HEK293 (cell line): Measurements from ENCODE around the gene IRF1.

Source experiments
- CTCF ChIP-seq: fragments of 450-650 bp; formaldehyde crosslinking; IDR thresholded peaks from 2 replicates; pipeline ENCODE4 v1.5.1; 2016; ENCODE audit warnings: missing biosample characterization, missing genetic modification characterization
- KLF16 ChIP-seq: fragments of 450-650 bp; formaldehyde crosslinking; IDR thresholded peaks from 2 replicates; pipeline ENCODE4 v1.5.1; 2017; ENCODE audit warnings: missing biosample characterization, missing genetic modification characterization
- ZNF510 ChIP-seq: fragments of 450-650 bp; formaldehyde crosslinking; IDR thresholded peaks from 2 replicates; pipeline ENCODE4 v1.5.1; 2018; ENCODE audit warnings: mild to moderate bottlenecking, missing genetic modification characterization, missing biosample characterization; ENCODE audit not compliant: insufficient replicate concordance
- ZNF768 ChIP-seq: fragments of 450-650 bp; formaldehyde crosslinking; IDR thresholded peaks from 2 replicates; pipeline ENCODE4 v1.5.1; 2018; ENCODE audit warnings: missing biosample characterization, mild to moderate bottlenecking, missing genetic modification characterization
- TF ChIP-seq, protein P1 (sequence below): fragments of 450-650 bp; formaldehyde crosslinking; optimal IDR thresholded peaks from 2 replicates; pipeline ENCODE3; 2016; ENCODE audit warnings: missing biosample characterization, mild to moderate bottlenecking, missing genetic modification characterization

DNA sequence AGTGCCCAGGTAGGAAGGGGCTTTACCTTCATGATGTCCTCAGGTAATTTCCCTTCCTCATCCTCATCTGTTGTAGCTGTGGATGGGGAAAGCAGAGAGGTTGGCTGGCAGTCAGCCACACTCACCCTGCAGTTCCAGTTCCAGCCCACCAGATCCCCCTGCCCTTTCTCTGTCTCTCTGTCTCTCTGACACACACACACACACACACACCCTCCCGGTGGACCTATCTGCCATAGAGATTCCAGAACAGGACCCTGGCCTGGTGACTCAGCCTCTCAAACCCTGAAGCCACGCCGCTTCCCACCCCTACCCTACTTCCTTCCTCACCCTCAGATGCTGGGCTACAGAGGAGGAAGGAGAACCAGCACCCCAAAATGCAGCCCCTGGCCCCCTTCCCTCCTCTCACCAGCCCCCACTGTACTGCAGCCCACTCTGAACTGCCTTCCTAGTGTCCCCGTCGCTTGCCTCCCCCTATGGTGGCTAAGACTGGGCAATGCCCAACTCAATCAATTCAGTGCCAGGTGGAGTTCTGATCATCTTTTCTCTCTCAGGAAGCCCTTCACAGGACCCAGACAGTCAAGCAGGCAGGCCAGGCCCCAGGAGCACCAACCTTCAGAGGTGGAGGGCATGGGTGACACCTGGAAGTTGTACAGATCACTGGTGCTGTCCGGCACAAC is 4.8 kb downstream of the IRF1 start:
- TF ChIP-seq CTCF (tag by site-specific recombination) (no peak), KLF16 (tag by site-specific recombination) (no peak), ZNF510 (tag by site-specific recombination) (no peak), ZNF768 (no peak)
- TF ChIP-seq, protein P1, sequence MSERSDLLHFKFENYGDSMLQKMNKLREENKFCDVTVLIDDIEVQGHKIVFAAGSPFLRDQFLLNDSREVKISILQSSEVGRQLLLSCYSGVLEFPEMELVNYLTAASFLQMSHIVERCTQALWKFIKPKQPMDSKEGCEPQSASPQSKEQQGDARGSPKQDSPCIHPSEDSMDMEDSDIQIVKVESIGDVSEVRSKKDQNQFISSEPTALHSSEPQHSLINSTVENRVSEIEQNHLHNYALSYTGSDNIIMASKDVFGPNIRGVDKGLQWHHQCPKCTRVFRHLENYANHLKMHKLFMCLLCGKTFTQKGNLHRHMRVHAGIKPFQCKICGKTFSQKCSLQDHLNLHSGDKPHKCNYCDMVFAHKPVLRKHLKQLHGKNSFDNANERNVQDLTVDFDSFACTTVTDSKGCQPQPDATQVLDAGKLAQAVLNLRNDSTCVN (tag by site-specific recombination) = no peak
